K562 (cell line): ENCODE data around the gene COMMD4.

ENCODE experiments used
- ATF2 ChIP-seq: sonication (generic); formaldehyde crosslinking; IDR thresholded peaks from 2 replicates; pipeline ENCODE4 v1.8.1; 2022; ENCODE audit warnings: missing genetic modification reagents
- BCOR ChIP-seq: fragments of 450-650 bp; IDR thresholded peaks from 2 replicates; pipeline ENCODE4 v1.6.1; 2016
- CBX2 ChIP-seq: fragments of 200-600 bp; sonication (generic); IDR thresholded peaks from one replicate; pipeline ENCODE4 v1.6.1; 2012; ENCODE audit warnings: mild to moderate bottlenecking, low read length, inconsistent platforms; ENCODE audit not compliant: insufficient read depth, poor library complexity, severe bottlenecking
- E2F8 ChIP-seq: fragments of 450-650 bp; IDR thresholded peaks from 2 replicates; pipeline ENCODE4 v1.7.1; 2018; ENCODE audit warnings: mild to moderate bottlenecking, low read depth; ENCODE audit not compliant: partially characterized antibody
- FOXJ3 ChIP-seq: sonication (generic); formaldehyde crosslinking; IDR thresholded peaks from 2 replicates; pipeline ENCODE4 v1.4.0; 2020; ENCODE audit warnings: mild to moderate bottlenecking, missing genetic modification reagents
- MYBL2 ChIP-seq, 2 experiments: fragments of 450-650 bp in 1 of 2; sonication (generic) in 1 of 2; formaldehyde crosslinking in 1 of 2; IDR thresholded peaks; 2 replicates each; pipeline versions ENCODE4 v1.6.1 to v1.8.1; 2017 to 2022; ENCODE audit warnings: borderline replicate concordance in 1 of 2, inconsistent platforms in 1 of 2, low read depth in 1 of 2, mild to moderate bottlenecking in 1 of 2, missing genetic modification reagents in 1 of 2, moderate library complexity in 1 of 2
- XRCC4 ChIP-seq: IDR thresholded peaks from one replicate; pipeline ENCODE4 v1.6.1; 2011; ENCODE audit not compliant: insufficient read depth, insufficient read length; ENCODE audit errors: extremely low read depth
- ZBTB49 ChIP-seq: sonication (generic); formaldehyde crosslinking; IDR thresholded peaks from 2 replicates; pipeline ENCODE4 v1.8.0; 2022; ENCODE audit warnings: missing genetic modification reagents, mild to moderate bottlenecking, borderline replicate concordance
- ZNF217 ChIP-seq: sonication (generic); formaldehyde crosslinking; IDR thresholded peaks from 2 replicates; pipeline ENCODE4 v1.8.0; 2022; ENCODE audit warnings: mild to moderate bottlenecking, missing genetic modification reagents
- ZNF449 ChIP-seq: fragments of 250-450 bp; sonication (Bioruptor Pico); IDR thresholded peaks from 2 replicates; pipeline ENCODE4 v1.8.0; 2022; ENCODE audit warnings: moderate library complexity, mild to moderate bottlenecking, inconsistent platforms
- TF ChIP-seq, protein P1 (sequence below), 3 experiments: IDR thresholded peaks in 2 of 3; conservative IDR thresholded peaks in 1 of 3; 2 replicates each; pipeline ENCODE4 v1.5.1; 2011 to 2012; ENCODE audit warnings: low read length in 3 of 3, mild to moderate bottlenecking in 3 of 3, control low read depth in 2 of 3, improper control_type of control experiment in 1 of 3, inconsistent platforms in 1 of 3, low read depth in 1 of 3, mixed read lengths in 1 of 3, moderate library complexity in 1 of 3; ENCODE audit not compliant: insufficient read depth in 2 of 3

GRCh38 chr15:75327491-75327890 is 8.4 kb upstream of the COMMD4 start:
- no peak for TF ChIP-seq ZNF217
- TF ChIP-seq ATF2 = no peak
- no peak for TF ChIP-seq BCOR
- no peak for TF ChIP-seq ZNF449 (CRISPR knock-in tag)
- TF ChIP-seq, protein P1, sequence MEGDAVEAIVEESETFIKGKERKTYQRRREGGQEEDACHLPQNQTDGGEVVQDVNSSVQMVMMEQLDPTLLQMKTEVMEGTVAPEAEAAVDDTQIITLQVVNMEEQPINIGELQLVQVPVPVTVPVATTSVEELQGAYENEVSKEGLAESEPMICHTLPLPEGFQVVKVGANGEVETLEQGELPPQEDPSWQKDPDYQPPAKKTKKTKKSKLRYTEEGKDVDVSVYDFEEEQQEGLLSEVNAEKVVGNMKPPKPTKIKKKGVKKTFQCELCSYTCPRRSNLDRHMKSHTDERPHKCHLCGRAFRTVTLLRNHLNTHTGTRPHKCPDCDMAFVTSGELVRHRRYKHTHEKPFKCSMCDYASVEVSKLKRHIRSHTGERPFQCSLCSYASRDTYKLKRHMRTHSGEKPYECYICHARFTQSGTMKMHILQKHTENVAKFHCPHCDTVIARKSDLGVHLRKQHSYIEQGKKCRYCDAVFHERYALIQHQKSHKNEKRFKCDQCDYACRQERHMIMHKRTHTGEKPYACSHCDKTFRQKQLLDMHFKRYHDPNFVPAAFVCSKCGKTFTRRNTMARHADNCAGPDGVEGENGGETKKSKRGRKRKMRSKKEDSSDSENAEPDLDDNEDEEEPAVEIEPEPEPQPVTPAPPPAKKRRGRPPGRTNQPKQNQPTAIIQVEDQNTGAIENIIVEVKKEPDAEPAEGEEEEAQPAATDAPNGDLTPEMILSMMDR (IDR thresholded peaks at IDR 0.05 in 2 of 3, conservative IDR thresholded peaks at IDR 0.05 in 1 of 3; ENCODE audit: insufficient read depth in 2 of 3, low read depth in 1 of 3, low read length in 3 of 3) = no peak
- no peak for TF ChIP-seq MYBL2 (IDR thresholded peaks at IDR 0.05; ENCODE audit: low read depth)
- no peak for TF ChIP-seq MYBL2 (CRISPR knock-in tag; IDR thresholded peaks at IDR 0.05; ENCODE audit: borderline replicate concordance)
- TF ChIP-seq ZBTB49 (CRISPR knock-in tag) = no peak
- TF ChIP-seq CBX2 = no peak
- TF ChIP-seq E2F8 = no peak
- no peak for TF ChIP-seq XRCC4
- no peak for TF ChIP-seq FOXJ3 (CRISPR knock-in tag)
